ENCODE measurements around the gene TOLLIP.

TOLLIP gene

DNA sequence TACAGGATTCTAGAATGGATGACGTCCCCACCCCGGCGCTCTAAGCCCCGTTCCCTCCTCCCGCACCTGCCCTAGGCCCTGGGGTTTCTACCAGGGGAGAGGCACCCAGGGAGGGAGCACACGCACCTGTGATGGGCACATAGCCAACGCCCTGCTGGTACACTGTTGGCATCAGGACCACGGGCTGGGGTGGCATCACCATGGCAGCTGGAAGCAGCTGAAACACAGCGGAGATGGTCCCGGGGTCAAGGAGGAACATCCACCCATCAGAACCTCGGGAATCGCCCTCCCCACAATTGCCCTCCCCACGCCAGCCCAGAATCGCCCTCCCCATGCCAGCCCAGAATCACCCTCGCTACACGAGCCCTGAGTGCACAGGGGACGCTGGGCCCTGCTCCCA is 23.6 kb downstream of the TOLLIP start:
- ChIA-PET CTCF (no interaction called here), POLR2A (no interaction called here)
- H3K27ac ChIP-seq (ENCODE audit: insufficient read depth in 1 of 2, low read depth in 1 of 2, low read length in 2 of 2, poor library complexity in 1 of 2, severe bottlenecking in 2 of 2): no peak overlapping the region
- no peaks in the 10 kb centered on the region for H3K27me3 ChIP-seq (replicated peaks in 2 of 5; ENCODE audit: control insufficient read depth in 4 of 5, insufficient read depth in 5 of 5, low read length in 4 of 5)
- WGBS (ENCODE audit: insufficient coverage): 98% methylated on average over 14 of the region's 17 CpGs
- peaks cover 0 to 2% (median 0%) of the 10 kb centered on the region in 4 experiments for H3K4me1 ChIP-seq (ENCODE audit: control extremely low read depth in 1 of 4, control insufficient read depth in 4 of 4, insufficient read depth in 4 of 4, low read length in 3 of 4)
- H3K36me3 ChIP-seq (ENCODE audit: control insufficient read depth in 4 of 4, insufficient read depth in 4 of 4, low read length in 3 of 4): peaks cover 3 to 82% (median 62%) of the 10 kb centered on the region in 4 experiments
- DNase-seq: no peak
- H3K9me3 ChIP-seq (ENCODE audit: control extremely low read depth in 1 of 5, control insufficient read depth in 4 of 5, insufficient read depth in 2 of 5, low read depth in 1 of 5, low read length in 4 of 5): peaks cover 0 to 6% (median 0%) of the 10 kb centered on the region in 5 experiments
- H3K4me3 ChIP-seq (ENCODE audit: control insufficient read depth in 1 of 7, extremely low read depth in 1 of 7, insufficient read depth in 4 of 7, low read depth in 2 of 7, low read length in 6 of 7): no peak overlapping the region

DNA sequence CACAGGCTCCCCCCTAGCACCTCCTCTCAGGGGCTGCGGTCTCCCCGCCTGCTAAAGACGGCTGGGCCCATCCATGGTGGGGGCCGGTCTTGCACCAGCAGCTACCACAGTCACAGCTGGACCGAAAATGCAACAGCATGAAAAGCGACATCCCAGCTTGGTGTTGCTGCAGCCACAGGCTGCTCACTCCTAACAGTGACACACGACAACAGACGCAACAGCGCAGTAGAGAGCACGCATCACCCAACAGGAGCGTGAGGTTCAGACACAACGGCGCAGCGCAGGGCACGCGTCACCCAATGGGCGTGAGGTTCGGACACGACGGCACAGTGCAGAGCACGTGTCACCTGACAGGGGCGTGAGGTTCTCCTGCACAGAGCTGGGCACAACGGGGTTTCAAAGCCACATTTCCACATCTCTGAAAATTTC is 24.1 kb downstream of the TOLLIP start:
- Histone ChIP-seq H3K4me3 (ENCODE audit: control insufficient read depth in 1 of 7, extremely low read depth in 1 of 7, insufficient read depth in 4 of 7, low read depth in 2 of 7, low read length in 6 of 7) (no peak overlapping the region), H3K9me3 (ENCODE audit: control extremely low read depth in 1 of 5, control insufficient read depth in 4 of 5, insufficient read depth in 2 of 5, low read depth in 1 of 5, low read length in 4 of 5) (peaks cover 0 to 6% (median 0%) of the 10 kb centered on the region in 5 experiments), H3K27ac (ENCODE audit: insufficient read depth in 1 of 2, low read depth in 1 of 2, low read length in 2 of 2, poor library complexity in 1 of 2, severe bottlenecking in 2 of 2) (no peak overlapping the region), H3K4me1 (ENCODE audit: control extremely low read depth in 1 of 4, control insufficient read depth in 4 of 4, insufficient read depth in 4 of 4, low read length in 3 of 4) (peaks cover 0 to 2% (median 0%) of the 10 kb centered on the region in 4 experiments), H3K27me3 (replicated peaks in 2 of 5; ENCODE audit: control insufficient read depth in 4 of 5, insufficient read depth in 5 of 5, low read length in 4 of 5) (no peaks in the 10 kb centered on the region), H3K36me3 (ENCODE audit: control insufficient read depth in 4 of 4, insufficient read depth in 4 of 4, low read length in 3 of 4) (peaks cover 3 to 82% (median 58%) of the 10 kb centered on the region in 4 experiments)
- no peak for DNase-seq
- CTCF ChIA-PET: no interaction called here
- POLR2A ChIA-PET: no interaction called here
- 99% methylated on average over 22 of the region's 23 CpGs for WGBS (ENCODE audit: insufficient coverage)

DNA sequence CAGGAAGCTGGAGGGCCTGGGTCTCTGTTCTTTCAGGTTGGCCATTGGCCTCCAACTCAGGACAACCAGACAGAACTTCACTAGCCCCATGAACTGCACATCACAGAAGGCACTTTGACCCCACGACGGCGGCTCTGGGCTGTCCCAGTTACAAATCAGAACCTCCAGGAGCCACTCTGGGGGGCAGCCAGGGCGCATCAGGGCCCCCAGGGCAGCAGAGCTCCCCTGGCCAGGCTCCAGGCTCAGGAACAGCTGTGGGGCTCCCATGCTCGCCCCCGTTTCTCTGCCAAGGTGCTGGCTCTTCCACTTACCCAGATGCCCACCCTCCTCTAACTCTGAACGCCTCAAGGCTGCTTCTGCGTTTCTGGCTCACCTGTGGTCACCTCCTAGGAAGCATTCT is 25.5 kb downstream of the TOLLIP start:
- DNase-seq: no peak
- peaks cover 0 to 2% (median 0%) of the 10 kb centered on the region in 4 experiments for H3K4me1 ChIP-seq (ENCODE audit: control extremely low read depth in 1 of 4, control insufficient read depth in 4 of 4, insufficient read depth in 4 of 4, low read length in 3 of 4)
- no peaks in the 10 kb centered on the region for H3K27me3 ChIP-seq (replicated peaks in 2 of 5; ENCODE audit: control insufficient read depth in 4 of 5, insufficient read depth in 5 of 5, low read length in 4 of 5)
- WGBS (ENCODE audit: insufficient coverage): 100% methylated on average over 4 of the region's 8 CpGs
- H3K9me3 ChIP-seq (ENCODE audit: control extremely low read depth in 1 of 5, control insufficient read depth in 4 of 5, insufficient read depth in 2 of 5, low read depth in 1 of 5, low read length in 4 of 5): peaks cover 0 to 6% (median 0%) of the 10 kb centered on the region in 5 experiments
- H3K36me3 ChIP-seq (ENCODE audit: control insufficient read depth in 4 of 4, insufficient read depth in 4 of 4, low read length in 3 of 4): peaks cover 3 to 78% (median 52%) of the 10 kb centered on the region in 4 experiments
- CTCF ChIA-PET: no interaction called here
- POLR2A ChIA-PET: no interaction called here
- no peak overlapping the region for H3K4me3 ChIP-seq (ENCODE audit: control insufficient read depth in 1 of 7, extremely low read depth in 1 of 7, insufficient read depth in 4 of 7, low read depth in 2 of 7, low read length in 6 of 7)
- H3K27ac ChIP-seq (ENCODE audit: insufficient read depth in 1 of 2, low read depth in 1 of 2, low read length in 2 of 2, poor library complexity in 1 of 2, severe bottlenecking in 2 of 2): no peak overlapping the region

DNA sequence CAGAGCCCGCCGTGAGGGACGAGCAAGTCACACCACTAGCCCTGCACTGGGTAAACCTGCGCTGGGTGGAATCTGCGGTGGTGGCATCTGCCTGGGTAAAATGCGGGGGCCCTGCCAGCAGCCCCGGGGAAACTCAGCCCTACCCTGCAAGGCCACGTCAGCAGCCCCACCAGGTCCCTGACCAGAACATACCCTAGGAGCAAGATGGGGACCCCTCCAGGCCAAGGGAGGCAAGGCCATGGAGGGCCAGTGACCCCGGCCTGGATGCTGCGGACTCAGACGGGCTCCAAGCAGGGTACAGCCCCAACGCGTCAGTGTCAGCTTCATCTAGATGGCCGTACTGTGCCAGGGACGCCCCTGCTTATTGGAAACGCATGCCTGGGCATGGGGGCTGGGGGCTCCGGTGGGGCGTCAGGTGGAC is 26.3 kb downstream of the TOLLIP start:
- H3K9me3 ChIP-seq (ENCODE audit: control extremely low read depth in 1 of 5, control insufficient read depth in 4 of 5, insufficient read depth in 2 of 5, low read depth in 1 of 5, low read length in 4 of 5): peaks cover 0 to 4% (median 0%) of the 10 kb centered on the region in 5 experiments
- no peak overlapping the region for H3K27ac ChIP-seq (ENCODE audit: insufficient read depth in 1 of 2, low read depth in 1 of 2, low read length in 2 of 2, poor library complexity in 1 of 2, severe bottlenecking in 2 of 2)
- ChIA-PET POLR2A (no interaction called here), CTCF (no interaction called here)
- H3K36me3 ChIP-seq (ENCODE audit: control insufficient read depth in 4 of 4, insufficient read depth in 4 of 4, low read length in 3 of 4): peaks cover 0 to 72% (median 49%) of the 10 kb centered on the region in 4 experiments
- DNase-seq: no peak
- WGBS (ENCODE audit: insufficient coverage): 97% methylated on average over 18 of the region's 18 CpGs
- no peaks in the 10 kb centered on the region for H3K27me3 ChIP-seq (replicated peaks in 2 of 5; ENCODE audit: control insufficient read depth in 4 of 5, insufficient read depth in 5 of 5, low read length in 4 of 5)
- no peak overlapping the region for H3K4me3 ChIP-seq (ENCODE audit: control insufficient read depth in 1 of 7, extremely low read depth in 1 of 7, insufficient read depth in 4 of 7, low read depth in 2 of 7, low read length in 6 of 7)
- H3K4me1 ChIP-seq (ENCODE audit: control extremely low read depth in 1 of 4, control insufficient read depth in 4 of 4, insufficient read depth in 4 of 4, low read length in 3 of 4): peaks cover 0 to 2% (median 0%) of the 10 kb centered on the region in 4 experiments

DNA sequence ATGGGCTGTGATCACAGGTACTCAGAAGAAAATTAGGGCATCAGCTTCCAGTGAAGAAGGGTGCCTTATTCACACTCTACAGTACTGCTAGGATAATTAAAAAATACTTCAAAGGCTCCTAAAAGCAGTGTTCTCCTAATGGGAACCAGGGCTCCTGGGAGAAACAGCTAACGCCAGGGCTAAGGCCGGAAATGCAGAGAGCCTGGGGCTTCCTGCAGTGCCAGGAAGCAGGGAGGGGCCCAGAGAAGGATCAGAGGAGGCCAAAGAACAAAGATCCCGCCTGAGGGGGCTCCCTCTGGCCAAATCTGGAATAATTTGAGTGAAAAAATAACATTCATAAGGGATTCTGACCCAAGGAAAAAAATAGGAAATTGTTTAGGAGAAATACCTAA is 27.5 kb downstream of the TOLLIP start:
- DNase-seq: no peak
- Histone ChIP-seq H3K27me3 (replicated peaks in 2 of 5; ENCODE audit: control insufficient read depth in 4 of 5, insufficient read depth in 5 of 5, low read length in 4 of 5) (no peaks in the 10 kb centered on the region), H3K9me3 (ENCODE audit: control extremely low read depth in 1 of 5, control insufficient read depth in 4 of 5, insufficient read depth in 2 of 5, low read depth in 1 of 5, low read length in 4 of 5) (no peaks in the 10 kb centered on the region), H3K4me1 (ENCODE audit: control extremely low read depth in 1 of 4, control insufficient read depth in 4 of 4, insufficient read depth in 4 of 4, low read length in 3 of 4) (peaks cover 0 to 2% (median 0%) of the 10 kb centered on the region in 4 experiments), H3K27ac (ENCODE audit: insufficient read depth in 1 of 2, low read depth in 1 of 2, low read length in 2 of 2, poor library complexity in 1 of 2, severe bottlenecking in 2 of 2) (no peak overlapping the region), H3K4me3 (ENCODE audit: control insufficient read depth in 1 of 7, extremely low read depth in 1 of 7, insufficient read depth in 4 of 7, low read depth in 2 of 7, low read length in 6 of 7) (no peak overlapping the region), H3K36me3 (ENCODE audit: control insufficient read depth in 4 of 4, insufficient read depth in 4 of 4, low read length in 3 of 4) (peaks cover 0 to 76% (median 50%) of the 10 kb centered on the region in 4 experiments)
- ChIA-PET CTCF (no interaction called here), POLR2A (no interaction called here)
- WGBS (ENCODE audit: insufficient coverage): 69% methylated on average over 3 of the region's 3 CpGs

DNA sequence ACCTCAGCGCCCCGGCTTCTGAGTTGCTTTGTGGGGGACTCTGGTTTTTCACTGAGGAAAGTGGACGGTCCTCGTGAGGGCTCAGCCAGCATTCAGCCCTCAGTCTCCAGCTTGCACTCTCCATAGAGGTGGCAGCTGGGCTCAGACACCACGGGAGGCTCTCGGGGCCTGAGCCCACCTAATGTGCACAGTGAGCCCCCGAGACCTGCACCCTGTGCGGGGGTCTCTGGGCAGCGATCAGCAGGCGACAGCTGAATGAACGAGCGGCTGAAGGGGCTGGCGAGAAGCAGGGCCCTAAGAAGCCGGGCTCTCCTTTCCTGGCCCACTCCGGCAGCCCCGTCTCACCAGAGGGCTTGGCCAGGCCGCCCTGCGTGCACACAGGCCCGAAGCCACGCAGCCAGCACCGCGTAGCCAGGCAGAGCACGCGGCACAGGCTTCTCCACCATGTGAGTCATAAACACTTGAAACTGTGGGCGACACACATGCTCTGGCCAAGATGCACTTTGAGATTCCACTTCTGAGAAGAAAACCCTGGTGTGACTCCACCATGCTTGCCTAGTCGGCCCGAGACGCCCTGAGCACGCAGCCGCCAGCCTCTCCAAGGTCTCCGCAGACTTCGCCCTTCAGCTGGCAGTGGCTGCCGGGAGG is 28.0 kb downstream of the TOLLIP start:
- Histone ChIP-seq H3K27ac (ENCODE audit: insufficient read depth in 1 of 2, low read depth in 1 of 2, low read length in 2 of 2, poor library complexity in 1 of 2, severe bottlenecking in 2 of 2) (no peak overlapping the region), H3K36me3 (ENCODE audit: control insufficient read depth in 4 of 4, insufficient read depth in 4 of 4, low read length in 3 of 4) (peaks cover 0 to 77% (median 50%) of the 10 kb centered on the region in 4 experiments)
- CTCF ChIA-PET: no interaction called here

DNA sequence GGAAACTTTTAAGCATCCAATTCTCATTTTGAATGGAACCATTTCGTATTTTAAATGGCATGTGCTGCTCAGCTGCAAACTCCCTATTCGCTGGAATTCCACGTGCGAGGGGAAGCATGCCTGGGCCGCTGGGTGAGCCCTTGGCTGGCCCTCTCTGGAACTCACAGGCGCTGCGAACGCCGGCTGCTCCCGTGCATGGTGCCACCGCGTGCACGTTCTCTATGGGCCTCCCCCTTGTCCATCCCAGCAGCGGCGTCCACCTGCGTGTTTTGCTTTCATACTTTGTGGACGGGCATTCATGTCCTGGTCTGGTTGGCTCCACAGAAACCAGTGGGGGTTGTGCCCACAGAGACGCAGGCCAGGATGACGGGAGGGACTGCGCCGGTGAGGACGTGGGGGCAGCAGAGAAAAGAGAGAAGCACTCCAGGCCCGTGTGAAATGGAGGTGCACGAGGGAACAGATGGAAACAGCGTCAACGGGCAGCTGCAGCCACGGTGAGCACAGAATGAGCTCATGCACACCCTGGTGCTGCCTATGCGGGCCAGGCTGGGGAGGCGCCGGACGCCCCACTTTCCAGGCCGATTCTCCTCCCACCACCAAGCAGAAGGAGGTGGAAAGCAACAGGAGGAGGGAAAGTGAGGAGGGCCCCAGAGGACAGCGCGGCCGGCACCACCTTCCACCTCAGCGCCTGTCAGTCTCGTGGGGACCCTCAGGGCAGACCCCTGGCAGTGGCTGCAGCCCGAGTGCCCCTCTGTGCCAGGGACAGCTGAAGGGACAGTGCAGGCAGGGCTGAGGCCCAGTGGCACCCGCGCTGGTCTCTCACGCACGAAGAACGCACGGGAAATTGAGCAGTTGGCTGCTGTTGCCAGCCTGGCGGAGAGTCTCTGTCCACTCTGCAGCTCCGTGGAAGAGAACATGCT is 29.1 kb downstream of the TOLLIP start:
- CTCF ChIA-PET: no interaction called here
- H3K9me3 ChIP-seq (ENCODE audit: control extremely low read depth in 1 of 5, control insufficient read depth in 4 of 5, insufficient read depth in 2 of 5, low read depth in 1 of 5, low read length in 4 of 5): no peaks in the 10 kb centered on the region

More for the DNA sequence above, 28.0 kb downstream of the TOLLIP start:
- peaks cover 0 to 2% (median 0%) of the 10 kb centered on the region in 4 experiments for H3K4me1 ChIP-seq (ENCODE audit: control extremely low read depth in 1 of 4, control insufficient read depth in 4 of 4, insufficient read depth in 4 of 4, low read length in 3 of 4)
- POLR2A ChIA-PET: no interaction called here
- no peak for DNase-seq
- H3K27me3 ChIP-seq (replicated peaks in 2 of 5; ENCODE audit: control insufficient read depth in 4 of 5, insufficient read depth in 5 of 5, low read length in 4 of 5): no peaks in the 10 kb centered on the region
- WGBS (ENCODE audit: insufficient coverage): 93% methylated on average over 31 of the region's 33 CpGs
- no peak overlapping the region for H3K4me3 ChIP-seq (ENCODE audit: control insufficient read depth in 1 of 7, extremely low read depth in 1 of 7, insufficient read depth in 4 of 7, low read depth in 2 of 7, low read length in 6 of 7)
- H3K9me3 ChIP-seq (ENCODE audit: control extremely low read depth in 1 of 5, control insufficient read depth in 4 of 5, insufficient read depth in 2 of 5, low read depth in 1 of 5, low read length in 4 of 5): no peaks in the 10 kb centered on the region

More for the DNA sequence above, 29.1 kb downstream of the TOLLIP start:
- H3K4me1 ChIP-seq (ENCODE audit: control extremely low read depth in 1 of 4, control insufficient read depth in 4 of 4, insufficient read depth in 4 of 4, low read length in 3 of 4): peaks cover 0 to 2% (median 0%) of the 10 kb centered on the region in 4 experiments
- POLR2A ChIA-PET: no interaction called here
- peaks cover 0 to 77% (median 51%) of the 10 kb centered on the region in 4 experiments for H3K36me3 ChIP-seq (ENCODE audit: control insufficient read depth in 4 of 4, insufficient read depth in 4 of 4, low read length in 3 of 4)
- H3K4me3 ChIP-seq (ENCODE audit: control insufficient read depth in 1 of 7, extremely low read depth in 1 of 7, insufficient read depth in 4 of 7, low read depth in 2 of 7, low read length in 6 of 7): no peak overlapping the region
- no peak for DNase-seq
- H3K27me3 ChIP-seq (replicated peaks in 2 of 5; ENCODE audit: control insufficient read depth in 4 of 5, insufficient read depth in 5 of 5, low read length in 4 of 5): no peaks in the 10 kb centered on the region
- no peak overlapping the region for H3K27ac ChIP-seq (ENCODE audit: insufficient read depth in 1 of 2, low read depth in 1 of 2, low read length in 2 of 2, poor library complexity in 1 of 2, severe bottlenecking in 2 of 2)
- 95% methylated on average over 44 of the region's 46 CpGs for WGBS (ENCODE audit: insufficient coverage)
